DMS114 treated with DMSO at 0.1 percent for 48 hours (cell line): ENCODE data around the gene FGF23.
A peak's percentile ranks its signal among the peaks of the same experiment; 100 is the strongest.
"Not testable (repeated sequence)": the region's sequence is repeated elsewhere in the genome, so short reads cannot be mapped to it uniquely, and the experiment has no call there.

Experiments used
- DNase-seq: peaks from one replicate; lab custom pipeline; 2025; ENCODE audit not compliant: unreplicated experiment; lab: John Stamatoyannopoulos, UW

Gene FGF23

GRCh38 chr12:4379405-4379804, at the start of gene FGF23:
FGF23 (minus strand) TSS chr12:4379712; CDS start chr12:4379582, 130 bp downstream.
- no peak for DNase-seq

DNA sequence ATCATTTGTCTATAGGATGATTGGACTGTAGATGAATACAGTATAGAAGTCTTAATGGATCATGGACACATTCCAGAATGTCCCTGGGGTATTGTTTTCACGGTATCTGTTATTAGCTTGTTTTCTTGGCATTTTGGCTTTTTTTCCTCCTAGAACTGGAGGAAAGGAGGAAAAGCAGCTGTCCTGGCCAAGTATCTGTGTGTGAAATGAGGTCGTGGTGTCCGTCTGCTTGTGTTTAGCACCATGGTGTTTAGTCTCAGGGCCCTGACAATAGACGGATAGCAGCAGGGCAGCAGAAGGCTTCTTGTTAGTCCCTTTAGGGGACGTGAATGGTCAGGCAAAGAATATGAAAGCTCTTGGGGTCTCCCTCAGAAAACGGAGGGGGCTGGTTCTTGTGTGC, 44.9 kb upstream of the FGF23 start:
- no peak for DNase-seq

GRCh38 chr12:4423528-4424195, 44.1 kb upstream of the FGF23 start:
- no peak for DNase-seq

DNA sequence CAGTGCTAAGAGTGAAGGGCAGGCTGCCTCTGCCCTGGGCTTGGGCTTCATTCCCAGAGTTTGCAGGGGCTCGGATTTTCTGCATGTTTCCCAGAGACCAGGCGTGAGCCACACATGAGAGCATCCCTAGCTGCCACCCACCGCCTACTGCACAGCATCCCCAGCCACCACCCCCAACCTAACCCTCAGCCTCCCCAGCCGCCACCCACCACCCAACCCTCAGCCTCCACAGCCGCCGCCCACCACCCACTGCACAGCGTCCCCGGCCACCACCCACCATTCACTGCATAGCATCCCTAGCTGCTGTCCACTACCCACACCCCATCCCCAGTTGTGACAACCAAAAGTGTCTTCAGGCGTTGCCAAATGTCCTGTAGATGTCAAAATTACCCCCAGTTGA, 43.5 kb upstream of the FGF23 start:
- no peak for DNase-seq

GRCh38 chr12:4421590-4422031, 42.1 kb upstream of the FGF23 start:
- peak; percentile 36 for DNase-seq

DNA sequence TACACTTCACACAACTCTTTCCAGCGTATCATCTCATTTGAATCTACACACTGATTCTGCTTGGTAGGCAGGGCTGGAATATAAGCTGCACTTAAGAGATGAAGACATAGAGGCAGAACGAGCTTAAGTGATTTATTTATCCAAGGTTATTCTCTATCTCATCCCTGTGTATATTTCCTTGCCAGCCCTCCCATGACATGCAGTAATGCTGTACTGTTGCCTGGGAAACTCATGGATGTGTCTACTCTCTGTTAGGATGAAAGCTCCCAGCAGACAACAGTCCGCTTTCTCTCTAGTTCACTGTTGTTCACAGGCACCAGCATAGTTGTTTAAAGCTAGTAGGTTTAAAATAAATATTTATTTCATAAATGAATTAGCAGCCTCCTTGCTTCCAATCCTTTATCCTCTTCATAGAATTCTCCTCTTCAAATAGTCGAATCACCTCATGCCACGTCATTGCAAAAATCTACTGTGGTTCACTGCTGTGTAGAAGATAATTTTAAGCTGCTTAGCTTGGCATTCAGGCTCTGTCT, 40.7 kb upstream of the FGF23 start:
- DNase-seq, result no peak

GRCh38 chr12:4418913-4419312, 39.4 kb upstream of the FGF23 start:
- DNase-seq, result no peak

DNA sequence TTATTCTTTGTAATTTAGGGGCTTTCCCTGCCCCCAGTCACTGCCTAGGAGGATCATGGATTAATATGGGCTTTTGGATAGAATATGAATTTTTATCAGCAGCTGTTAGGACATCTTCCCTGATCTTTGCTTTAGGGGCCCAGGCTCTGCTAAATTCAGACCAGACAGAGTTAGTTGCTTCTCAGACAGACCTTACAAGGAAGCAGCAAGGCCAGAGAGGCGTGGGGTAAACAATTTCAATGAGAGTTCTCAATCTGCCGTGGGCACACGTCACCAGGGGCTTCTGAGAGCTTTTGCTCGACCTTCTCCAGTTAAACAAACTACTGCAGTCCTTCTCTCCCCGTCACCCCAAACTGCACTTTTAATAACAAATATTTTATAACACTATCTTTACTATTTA, 38.4 kb upstream of the FGF23 start:
- no peak for DNase-seq

- no peak for DNase-seq
Measured at GRCh38 chr12:4417455-4417854, 37.9 kb upstream of the FGF23 start.

DNA sequence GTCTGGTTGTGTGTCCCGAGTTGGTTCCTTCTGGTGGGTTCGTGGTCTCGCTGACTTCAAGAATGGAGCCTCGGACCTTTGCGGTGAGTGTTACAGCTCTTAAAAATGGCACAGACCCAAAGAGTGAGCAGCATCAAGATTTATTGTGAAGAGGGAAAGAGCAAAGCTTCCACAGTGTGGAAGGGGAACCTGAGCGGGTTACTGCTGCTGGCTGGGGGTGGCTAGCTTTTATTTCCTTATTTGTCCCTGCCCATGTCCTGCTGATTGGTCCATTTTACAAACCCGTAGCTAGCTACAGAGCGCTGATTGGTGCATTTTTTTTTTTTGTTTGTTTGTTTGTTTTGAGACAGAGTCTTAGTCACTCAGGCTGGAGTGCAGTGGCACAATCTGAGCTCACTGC, 36.8 kb upstream of the FGF23 start:
- no peak for DNase-seq

DNA sequence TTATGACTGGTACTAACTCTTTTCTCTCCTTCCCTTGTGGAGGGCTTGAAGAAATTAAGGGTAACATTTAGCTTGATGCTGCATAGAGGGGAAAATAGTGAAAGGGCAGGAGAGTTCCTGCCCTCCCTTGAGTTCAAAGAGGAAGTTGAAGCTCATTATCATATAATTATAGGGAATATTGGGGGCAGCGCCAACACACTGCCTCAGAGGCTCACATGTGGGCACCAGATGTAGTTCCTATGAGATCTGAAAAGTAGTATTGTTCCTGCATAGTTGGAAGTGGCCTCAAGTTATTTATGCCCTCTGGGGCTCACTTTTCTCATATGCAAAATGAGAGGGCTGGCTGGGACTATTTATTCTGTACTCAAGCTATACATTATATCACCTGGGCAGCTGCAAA, 33.0 kb upstream of the FGF23 start:
- no peak for DNase-seq

DNA sequence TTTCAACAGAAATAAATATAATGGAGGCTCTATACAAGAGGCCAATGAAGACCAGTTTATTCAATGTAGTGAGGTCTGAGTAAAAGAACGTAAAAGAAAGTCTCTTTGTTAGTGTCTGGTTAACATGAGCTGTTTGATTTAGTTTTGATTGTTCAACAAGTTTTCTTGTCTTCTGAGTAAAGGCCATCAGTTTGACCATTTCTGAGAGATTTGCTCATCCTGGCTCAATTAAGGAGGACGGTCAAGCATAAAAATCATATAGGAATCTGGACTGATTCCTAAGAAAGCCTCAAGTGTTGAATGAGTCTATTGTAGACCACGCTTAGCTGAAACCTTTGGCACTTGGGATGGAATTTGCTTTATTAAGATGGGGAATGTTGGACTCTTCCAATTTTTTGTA, 32.5 kb upstream of the FGF23 start:
- no peak for DNase-seq

GRCh38 chr12:4407136-4407535, 27.6 kb upstream of the FGF23 start:
- no peak for DNase-seq

GRCh38 chr12:4404877-4405637, 25.5 kb upstream of the FGF23 start:
- DNase-seq, result not testable (repeated sequence)

DNA sequence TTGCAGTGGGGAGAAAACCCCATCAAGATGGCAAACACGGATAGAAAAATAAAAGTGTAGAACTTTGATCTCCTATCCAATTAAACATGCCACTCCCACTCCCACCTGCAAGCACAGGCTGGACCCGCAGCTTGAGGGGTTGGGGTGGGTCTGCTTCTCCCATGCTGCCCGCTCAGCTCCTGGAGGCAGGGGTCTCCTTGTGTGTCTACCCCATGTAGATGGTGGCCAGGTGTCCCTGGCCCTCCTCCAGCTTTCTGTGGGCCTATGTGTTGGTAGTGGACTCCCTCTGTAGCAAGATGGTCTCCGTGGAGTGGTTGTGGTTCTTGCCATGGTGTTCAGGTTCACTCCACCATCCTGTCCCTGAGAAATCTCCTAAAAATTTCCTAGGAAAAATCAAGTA, 23.5 kb upstream of the FGF23 start:
- DNase-seq, result no peak

GRCh38 chr12:4401117-4401516, 21.6 kb upstream of the FGF23 start:
- no peak for DNase-seq

GRCh38 chr12:4395818-4396217, 16.3 kb upstream of the FGF23 start:
- DNase-seq, result no peak

GRCh38 chr12:4393211-4393610, 13.7 kb upstream of the FGF23 start:
- DNase-seq, result no peak

DNA sequence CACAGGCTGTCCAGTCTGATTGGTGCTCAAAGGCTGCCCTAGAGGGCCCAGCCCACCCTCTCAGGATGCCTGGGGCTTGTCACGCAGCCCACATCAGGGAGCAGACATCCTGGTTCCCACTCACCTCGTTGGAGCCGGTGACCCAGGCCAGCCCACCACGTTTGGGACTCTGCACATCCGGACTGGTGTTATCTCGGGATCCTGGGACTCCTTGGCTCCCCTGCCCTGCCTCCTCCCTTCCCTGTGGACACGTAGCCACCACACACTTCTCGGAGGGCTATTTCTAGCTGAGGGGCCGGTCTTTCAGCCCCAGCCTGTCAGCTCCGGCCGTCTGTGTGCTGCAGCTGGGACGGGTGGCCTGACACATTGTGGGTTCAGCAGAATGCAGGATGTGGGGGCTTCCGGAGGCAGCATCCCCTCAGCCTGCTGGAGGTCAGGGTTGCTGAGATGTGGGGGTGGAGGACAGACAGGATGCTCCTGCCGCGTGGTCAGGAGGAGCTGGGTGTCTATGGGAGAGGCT, 12.8 kb upstream of the FGF23 start:
- no peak for DNase-seq

GRCh38 chr12:4388662-4389061, 9.2 kb upstream of the FGF23 start:
- no peak for DNase-seq

- DNase-seq, result no peak
Measured at GRCh38 chr12:4388032-4388431, 8.5 kb upstream of the FGF23 start.

DNA sequence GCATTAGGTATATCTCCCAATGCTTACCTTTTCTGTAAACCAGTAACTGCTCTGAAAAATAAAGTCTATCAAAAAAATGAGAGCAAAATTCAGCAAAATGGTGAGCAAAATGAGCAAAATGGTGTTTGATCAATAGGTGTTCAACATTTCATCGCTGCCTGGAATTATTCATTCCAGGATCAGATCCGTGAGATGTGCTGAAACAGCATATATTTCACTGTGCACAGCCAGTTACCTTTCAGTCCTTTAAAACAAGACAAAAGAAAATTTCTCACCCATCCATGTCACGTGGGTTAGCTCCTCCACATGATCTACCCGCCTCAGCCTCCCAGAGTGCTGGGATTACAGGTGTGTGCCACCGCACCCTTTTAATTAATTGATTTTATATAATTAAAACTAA, 8.1 kb upstream of the FGF23 start:
- no peak for DNase-seq
